HG03280 (cell line): ENCODE data around the gene FZD10.

Experiments used
- ATAC-seq: cut with Tn5 transposase; IDR thresholded peaks from one replicate; pipeline ENCODE4 v1.9.1; 2021; ENCODE audit warnings: mild to moderate bottlenecking, moderate library complexity; ENCODE audit not compliant: unreplicated experiment

The FZD10 gene

GRCh38 chr12:130153803-130154202, 8.5 kb upstream of the FZD10 start:
- no peak for ATAC-seq

DNA sequence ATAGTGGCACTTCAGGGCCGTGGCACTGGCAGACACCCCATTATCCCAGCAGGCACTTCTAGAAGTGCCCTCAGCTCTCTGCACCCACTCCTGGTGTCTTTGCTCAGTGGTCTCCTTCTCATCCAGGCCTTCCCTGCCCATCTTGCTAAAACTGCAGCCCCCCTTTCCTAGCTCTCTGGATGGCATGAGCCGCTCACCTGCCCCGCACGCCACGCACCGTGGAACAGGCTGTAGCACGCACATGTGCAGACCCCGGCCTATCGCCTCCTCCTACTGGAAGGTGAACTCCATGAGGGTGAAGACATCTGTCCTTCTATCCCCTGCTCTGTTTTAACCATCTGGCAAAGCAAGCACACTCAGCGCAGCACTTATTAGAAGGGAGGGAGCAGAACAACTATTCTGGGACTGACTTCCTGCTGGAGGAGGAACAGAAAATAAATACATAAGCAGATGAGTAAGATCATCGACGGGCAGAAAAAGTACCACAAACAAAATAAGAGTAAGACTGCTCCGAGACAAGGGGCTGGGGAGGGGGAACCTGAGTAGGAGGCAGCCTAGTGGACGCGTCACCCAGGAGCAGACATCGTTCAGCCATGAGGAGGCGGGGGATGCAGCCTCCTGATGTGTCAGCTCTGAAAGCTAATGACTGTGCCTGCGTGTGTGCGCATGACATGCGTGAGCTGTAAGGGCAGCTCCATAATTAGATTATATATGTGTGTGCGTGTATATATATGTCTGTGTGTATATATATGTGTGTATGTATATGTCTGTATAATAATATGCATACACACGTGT, 7.8 kb upstream of the FZD10 start:
- ATAC-seq, result no peak

- ATAC-seq, result no peak
Observed at GRCh38 chr12:130155416-130156073, 6.7 kb upstream of the FZD10 start.

DNA sequence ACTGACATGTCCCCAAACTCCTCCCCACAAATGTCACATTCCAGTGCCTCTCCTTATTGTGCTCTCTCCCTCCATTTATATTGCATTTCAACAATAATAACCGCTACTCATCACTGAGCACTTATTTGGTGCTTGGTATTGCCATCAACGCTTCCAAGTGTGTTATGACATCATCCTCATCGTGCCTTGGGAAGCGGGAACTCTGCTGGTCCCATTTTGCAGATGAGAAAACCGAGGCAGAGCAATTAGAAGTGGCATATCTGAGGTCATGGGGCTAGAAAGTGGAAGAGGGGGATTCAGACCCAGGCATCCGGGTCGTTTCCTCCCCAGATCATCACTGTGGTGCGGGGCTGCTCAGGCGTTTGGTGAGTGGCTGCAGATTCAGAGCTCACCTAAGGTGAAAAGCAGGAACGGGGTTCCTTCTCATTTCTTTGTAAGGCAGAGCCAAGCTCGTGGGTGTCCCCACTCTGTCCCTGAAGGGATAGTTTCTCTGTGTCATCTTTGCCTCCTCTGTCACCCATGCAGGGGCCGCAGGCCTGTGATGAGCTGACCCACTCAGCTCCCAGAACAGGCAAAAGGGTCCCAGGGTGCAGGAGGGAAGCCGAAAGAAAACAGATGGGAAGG, 5.5 kb upstream of the FZD10 start:
- no peak for ATAC-seq

DNA sequence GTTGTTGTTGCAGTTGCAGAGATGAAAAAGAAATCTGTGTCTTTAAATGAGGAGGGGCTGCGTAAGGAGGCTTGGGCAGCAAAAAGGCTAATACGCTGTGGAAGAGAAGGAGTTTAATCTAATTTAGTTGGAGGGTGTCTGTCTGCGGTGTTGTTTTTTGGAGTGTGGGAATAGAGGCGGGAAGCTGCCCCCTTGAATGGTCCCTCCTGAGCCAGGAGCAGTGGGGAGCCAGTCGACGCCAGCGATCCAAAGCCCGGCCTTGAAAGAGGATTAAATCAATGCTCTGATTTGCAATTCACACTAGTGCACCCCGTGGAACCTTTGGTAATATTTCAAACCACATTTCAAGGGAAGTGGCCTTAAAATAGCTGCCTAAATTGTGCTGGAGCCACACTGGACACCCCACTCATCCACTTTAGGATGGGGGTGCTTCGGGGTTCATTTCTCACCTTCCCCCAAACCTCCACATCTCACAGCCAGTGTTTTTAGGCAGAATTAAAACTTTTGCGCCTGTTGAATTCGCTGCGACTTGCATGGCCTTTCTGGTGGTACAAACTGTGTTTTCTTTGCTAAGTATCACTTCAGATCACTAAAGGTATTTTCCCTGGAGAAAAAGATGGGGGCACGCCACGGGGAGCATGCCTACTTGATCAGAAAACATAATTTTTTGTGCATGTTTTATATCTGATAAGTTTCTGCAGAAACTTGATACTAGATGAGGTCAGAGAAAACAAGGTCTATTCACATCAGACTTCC, 4.1 kb upstream of the FZD10 start:
- ATAC-seq, result no peak

DNA sequence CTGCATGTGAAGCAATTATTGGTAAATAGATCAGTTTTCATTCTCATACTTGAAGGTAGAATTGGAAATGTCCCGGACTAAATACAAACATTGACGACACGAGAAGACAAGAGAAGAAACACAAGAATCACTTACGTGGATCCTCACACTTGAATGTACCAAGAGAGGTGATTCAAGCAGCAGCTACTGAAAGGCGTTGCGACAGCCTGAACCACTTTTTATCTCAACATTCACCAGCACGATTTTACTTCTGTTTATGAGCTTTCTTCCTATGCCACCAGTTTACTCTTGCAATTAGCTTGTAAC, 3.6 kb upstream of the FZD10 start:
- no peak for ATAC-seq

GRCh38 chr12:130160306-130160705, 2.0 kb upstream of the FZD10 start:
- ATAC-seq, result no peak

DNA sequence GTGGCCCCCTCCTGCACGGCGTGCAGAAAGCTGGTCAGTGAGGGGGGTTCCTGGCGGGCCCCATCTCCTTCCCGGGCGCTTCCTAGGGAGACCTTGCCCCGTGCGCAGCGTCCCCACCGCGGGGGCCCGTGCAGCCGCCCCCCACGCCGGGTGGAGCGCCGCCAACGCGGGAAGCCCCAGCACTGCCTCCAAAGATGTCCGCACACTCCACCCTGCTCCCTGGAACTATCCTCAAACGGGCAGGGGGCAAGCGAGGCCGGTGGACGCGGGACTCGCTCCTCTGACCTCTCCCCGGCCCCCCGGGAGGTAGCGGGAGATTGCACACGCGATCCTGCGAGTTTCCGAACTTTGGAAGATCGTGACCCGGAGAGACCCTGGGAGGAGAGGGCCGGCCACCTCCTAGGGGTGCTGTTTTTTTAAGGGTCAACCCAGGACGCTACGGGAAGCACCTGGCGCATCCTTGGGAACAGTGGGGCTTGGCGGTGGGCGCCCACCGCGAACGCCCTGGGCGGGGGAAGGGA, 1.5 kb upstream of the FZD10 start:
- ATAC-seq, result no peak

GRCh38 chr12:130161261-130162243, 712 bp upstream of the FZD10 start:
- no peak for ATAC-seq

DNA sequence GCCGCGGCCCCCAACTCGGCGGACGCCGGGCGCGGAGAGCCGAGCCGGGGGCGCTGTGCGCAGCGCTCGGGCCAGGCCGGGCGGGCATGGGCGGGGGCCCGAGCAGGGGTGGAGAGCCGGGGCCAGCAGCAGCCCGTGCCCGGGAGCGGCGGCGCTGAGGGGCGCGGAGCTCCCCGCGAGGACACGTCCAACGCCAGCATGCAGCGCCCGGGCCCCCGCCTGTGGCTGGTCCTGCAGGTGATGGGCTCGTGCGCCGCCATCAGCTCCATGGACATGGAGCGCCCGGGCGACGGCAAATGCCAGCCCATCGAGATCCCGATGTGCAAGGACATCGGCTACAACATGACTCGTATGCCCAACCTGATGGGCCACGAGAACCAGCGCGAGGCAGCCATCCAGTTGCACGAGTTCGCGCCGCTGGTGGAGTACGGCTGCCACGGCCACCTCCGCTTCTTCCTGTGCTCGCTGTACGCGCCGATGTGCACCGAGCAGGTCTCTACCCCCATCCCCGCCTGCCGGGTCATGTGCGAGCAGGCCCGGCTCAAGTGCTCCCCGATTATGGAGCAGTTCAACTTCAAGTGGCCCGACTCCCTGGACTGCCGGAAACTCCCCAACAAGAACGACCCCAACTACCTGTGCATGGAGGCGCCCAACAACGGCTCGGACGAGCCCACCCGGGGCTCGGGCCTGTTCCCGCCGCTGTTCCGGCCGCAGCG, 639 bp downstream of the FZD10 start:
- no peak for ATAC-seq

DNA sequence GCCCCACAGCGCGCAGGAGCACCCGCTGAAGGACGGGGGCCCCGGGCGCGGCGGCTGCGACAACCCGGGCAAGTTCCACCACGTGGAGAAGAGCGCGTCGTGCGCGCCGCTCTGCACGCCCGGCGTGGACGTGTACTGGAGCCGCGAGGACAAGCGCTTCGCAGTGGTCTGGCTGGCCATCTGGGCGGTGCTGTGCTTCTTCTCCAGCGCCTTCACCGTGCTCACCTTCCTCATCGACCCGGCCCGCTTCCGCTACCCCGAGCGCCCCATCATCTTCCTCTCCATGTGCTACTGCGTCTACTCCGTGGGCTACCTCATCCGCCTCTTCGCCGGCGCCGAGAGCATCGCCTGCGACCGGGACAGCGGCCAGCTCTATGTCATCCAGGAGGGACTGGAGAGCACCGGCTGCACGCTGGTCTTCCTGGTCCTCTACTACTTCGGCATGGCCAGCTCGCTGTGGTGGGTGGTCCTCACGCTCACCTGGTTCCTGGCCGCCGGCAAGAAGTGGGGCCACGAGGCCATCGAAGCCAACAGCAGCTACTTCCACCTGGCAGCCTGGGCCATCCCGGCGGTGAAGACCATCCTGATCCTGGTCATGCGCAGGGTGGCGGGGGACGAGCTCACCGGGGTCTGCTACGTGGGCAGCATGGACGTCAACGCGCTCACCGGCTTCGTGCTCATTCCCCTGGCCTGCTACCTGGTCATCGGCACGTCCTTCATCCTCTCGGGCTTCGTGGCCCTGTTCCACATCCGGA, 1.4 kb downstream of the FZD10 start:
- no peak for ATAC-seq

GRCh38 chr12:130164216-130164542, 1.9 kb downstream of the FZD10 start:
- no peak for ATAC-seq

DNA sequence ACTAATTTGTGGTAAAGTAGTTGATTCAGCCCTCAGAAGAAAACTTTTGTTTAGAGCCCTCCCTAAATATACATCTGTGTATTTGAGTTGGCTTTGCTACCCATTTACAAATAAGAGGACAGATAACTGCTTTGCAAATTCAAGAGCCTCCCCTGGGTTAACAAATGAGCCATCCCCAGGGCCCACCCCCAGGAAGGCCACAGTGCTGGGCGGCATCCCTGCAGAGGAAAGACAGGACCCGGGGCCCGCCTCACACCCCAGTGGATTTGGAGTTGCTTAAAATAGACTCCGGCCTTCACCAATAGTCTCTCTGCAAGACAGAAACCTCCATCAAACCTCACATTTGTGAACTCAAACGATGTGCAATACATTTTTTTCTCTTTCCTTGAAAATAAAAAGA, 2.7 kb downstream of the FZD10 start:
- no peak for ATAC-seq

DNA sequence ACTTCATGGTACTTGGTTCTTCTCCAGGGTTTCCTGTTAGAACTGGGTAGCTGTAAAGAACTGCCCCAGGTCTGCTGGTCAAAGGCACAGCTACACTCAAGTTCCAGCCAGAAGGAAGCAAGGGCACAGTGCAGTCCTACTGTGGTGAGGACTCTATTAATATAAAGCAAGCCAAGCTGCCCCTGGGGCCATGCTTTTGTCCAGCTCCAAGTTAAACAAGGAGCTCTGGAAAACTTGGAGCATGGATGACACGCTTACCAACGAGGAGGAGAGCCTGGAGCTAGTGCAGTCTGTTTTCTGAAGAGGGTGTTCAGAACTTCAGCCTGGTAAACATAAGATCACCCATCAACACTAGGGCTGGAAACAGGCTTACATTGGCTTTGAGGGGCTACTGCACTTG, 4.0 kb downstream of the FZD10 start:
- no peak for ATAC-seq

DNA sequence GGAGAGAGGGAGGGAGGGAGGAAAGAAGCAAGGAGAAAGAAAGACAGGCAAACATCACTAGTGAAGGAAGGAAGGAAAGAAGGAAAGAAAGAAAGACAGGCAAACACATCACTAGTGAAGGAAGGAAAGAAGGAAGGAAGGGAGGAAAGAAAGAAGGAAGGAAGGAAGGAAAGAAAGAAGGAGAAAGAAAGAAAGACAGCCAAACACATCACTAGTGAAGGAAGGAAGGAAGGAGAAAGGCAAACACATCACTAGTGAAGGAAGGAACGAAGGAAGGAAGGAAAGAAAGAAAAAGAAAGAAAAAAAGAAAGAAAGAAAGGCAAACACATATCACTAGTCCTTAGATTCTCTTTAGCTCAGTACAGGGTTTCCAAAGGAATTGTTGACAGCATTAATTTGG, 5.3 kb downstream of the FZD10 start:
- no peak for ATAC-seq

GRCh38 chr12:130169256-130169655, 7.0 kb downstream of the FZD10 start:
- no peak for ATAC-seq

DNA sequence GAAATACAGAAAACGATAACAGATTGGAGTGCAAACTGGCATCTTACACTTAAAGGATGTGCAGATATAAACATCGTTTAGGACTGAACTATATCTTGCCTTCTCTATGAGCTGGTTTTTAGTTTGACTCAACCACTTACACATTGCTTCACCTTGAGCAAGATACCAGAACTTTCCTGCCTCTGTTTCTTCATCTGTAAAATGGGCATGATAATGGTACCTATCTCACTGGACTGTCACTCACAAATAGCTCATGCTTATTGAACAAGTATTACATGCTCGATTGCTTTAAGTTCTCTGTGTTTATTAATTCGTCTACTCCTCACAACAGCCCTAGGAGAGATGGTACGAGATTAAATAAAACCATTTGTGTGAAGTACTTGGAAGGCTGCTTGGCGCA, 7.7 kb downstream of the FZD10 start:
- no peak for ATAC-seq

DNA sequence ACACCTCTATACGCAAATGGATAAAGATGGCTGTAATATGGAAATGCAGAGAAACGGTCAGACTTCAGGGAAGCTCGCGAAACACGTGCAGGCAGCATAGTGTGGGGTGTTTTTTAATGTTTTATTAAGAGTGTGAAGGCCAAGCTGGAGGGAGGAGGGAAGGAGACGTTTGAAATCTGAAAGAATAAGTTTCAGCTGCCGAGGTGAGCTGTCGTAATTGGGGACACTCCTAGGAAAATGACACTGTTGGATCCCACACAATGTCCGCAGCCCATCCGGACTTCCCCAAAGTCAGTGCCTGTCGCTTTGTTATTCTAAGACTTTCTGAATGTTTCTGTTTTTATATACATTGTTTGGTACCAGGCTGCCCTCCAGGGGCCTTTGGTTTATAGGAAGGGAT, 8.3 kb downstream of the FZD10 start:
- ATAC-seq, result no peak

- ATAC-seq, result no peak
Observed at GRCh38 chr12:130177635-130178242, 15.5 kb downstream of the FZD10 start.
